ENCODE data around the gene MAML2.

Gene MAML2

DNA sequence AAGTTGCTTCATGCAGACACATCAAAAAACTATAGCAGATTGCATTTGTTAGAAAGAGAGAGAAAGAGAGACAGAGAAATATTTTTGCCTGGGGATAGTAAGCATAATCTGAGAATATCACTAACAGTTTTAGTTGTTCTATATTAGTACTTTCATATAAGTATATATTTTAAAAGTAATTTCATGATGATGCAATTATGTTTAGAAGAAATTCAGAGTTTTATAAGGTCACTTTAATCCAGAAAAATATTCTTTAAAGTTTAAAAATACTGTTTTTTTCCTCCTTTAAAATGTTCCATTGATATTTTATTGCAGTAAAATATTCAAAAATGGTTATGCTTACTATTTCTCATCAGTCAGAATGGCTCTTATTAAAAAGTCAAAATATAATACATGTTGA, 332.3 kb downstream of the MAML2 start:
- no peak overlapping the region for H3K4me3 ChIP-seq (ENCODE audit: control insufficient read depth, low read depth, low read length)
- DNase-seq (ENCODE audit: low read depth), result no peak
- TF ChIP-seq, protein P1, sequence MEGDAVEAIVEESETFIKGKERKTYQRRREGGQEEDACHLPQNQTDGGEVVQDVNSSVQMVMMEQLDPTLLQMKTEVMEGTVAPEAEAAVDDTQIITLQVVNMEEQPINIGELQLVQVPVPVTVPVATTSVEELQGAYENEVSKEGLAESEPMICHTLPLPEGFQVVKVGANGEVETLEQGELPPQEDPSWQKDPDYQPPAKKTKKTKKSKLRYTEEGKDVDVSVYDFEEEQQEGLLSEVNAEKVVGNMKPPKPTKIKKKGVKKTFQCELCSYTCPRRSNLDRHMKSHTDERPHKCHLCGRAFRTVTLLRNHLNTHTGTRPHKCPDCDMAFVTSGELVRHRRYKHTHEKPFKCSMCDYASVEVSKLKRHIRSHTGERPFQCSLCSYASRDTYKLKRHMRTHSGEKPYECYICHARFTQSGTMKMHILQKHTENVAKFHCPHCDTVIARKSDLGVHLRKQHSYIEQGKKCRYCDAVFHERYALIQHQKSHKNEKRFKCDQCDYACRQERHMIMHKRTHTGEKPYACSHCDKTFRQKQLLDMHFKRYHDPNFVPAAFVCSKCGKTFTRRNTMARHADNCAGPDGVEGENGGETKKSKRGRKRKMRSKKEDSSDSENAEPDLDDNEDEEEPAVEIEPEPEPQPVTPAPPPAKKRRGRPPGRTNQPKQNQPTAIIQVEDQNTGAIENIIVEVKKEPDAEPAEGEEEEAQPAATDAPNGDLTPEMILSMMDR (conservative IDR thresholded peaks at IDR 0.05; ENCODE audit: control insufficient read depth, insufficient read depth, low read depth, low read length), result no peak

DNA sequence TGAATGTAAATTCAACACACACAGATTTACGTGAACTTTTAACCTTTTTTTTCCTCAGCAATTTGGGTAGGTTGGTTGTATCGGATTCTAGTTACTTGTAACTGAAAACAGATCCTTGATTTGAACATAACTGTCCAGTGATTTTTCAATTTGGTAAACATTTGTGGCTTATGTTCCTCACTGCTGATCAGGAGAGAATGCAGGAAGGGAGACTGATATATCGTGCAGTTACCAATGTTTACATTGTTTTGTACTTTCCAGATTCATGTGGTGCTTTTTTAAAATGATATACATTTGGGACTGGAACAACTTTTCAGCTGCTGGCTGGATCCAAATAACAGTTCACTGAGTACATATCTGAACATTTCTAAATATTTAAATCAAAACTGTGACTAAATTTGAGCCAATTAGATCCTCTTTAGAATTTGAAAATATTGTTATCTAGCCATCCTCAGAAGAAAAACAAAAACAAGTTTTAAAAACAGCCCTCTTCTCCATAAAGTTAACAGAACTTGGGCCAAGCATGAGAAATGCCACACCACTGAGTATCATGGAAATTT, 334.8 kb downstream of the MAML2 start:
- H3K4me3 ChIP-seq (ENCODE audit: control insufficient read depth, low read depth, low read length), result no peak overlapping the region
- TF ChIP-seq, protein P1 (conservative IDR thresholded peaks at IDR 0.05; ENCODE audit: control insufficient read depth, insufficient read depth, low read depth, low read length), result no peak
- peak; percentile 71 for DNase-seq (ENCODE audit: low read depth)

DNA sequence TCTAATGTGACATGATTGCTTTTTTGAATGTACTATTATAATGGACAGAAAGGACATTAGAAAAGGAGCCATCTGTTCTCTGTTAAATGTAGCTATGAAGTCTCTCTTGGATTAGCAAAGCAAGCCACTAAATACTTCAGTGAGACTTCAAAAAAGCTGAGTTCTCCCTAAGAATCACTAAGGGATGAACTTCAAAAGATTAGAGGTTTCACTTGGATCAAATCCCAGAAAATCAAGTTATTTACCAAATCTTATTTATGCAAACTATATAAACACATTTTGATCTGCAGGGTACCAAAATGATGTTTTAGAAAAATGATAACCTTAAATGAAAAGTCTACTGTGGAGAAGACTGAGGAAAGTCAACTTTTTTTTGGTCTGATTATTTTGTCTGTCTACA, 337.0 kb downstream of the MAML2 start:
- H3K4me3 ChIP-seq (ENCODE audit: control insufficient read depth, low read depth, low read length), result no peak overlapping the region
- TF ChIP-seq, protein P1 (conservative IDR thresholded peaks at IDR 0.05; ENCODE audit: control insufficient read depth, insufficient read depth, low read depth, low read length), result no peak
- DNase-seq (ENCODE audit: low read depth), result no peak

DNA sequence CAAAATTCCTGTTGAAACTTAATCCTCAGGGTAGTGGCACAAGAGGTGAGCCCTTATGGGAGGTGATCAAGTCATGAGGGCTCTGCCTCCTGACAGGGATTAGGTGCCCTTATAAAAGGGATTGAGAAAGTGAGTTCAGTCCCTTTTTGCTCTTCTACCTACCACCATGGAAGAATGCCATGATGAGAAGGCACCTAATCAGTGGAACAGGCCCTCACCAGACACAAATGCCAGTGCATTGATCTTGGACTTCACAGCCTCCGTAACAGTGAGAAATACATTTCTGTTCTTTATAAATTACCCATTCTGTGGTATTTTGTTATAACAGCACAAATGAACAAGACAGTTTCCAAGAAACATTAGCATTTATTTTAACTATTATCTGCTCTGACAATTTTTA, 338.1 kb downstream of the MAML2 start:
- TF ChIP-seq, protein P1 (conservative IDR thresholded peaks at IDR 0.05; ENCODE audit: control insufficient read depth, insufficient read depth, low read depth, low read length), result no peak
- H3K4me3 ChIP-seq (ENCODE audit: control insufficient read depth, low read depth, low read length), result no peak overlapping the region
- no peak for DNase-seq (ENCODE audit: low read depth)

DNA sequence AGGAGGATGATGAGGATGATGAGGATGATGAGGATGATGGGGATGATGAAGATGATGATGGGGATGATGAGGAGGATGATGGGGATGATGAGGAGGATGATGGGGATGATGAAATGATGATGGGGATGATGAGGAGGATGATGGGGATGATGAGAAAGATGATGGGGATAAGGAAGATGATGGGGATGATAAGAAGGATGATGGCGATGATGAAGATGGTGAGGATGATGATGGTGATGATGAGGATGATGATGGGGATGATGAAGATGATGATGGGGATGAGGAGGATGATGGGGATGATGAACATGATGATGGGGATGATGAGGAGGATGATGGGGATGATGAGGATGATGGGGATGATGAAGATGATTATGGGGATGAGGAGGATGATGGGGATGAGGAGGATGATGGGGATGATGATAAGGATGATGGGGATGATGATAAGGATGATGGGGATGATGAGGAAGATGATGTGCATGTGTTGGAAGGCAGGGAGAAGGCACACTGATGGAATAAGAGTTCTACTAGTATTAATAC, 340.2 kb downstream of the MAML2 start:
- TF ChIP-seq, protein P1 (conservative IDR thresholded peaks at IDR 0.05; ENCODE audit: control insufficient read depth, insufficient read depth, low read depth, low read length), result no peak
- H3K4me3 ChIP-seq (ENCODE audit: control insufficient read depth, low read depth, low read length), result no peak overlapping the region
- no peak for DNase-seq (ENCODE audit: low read depth)

DNA sequence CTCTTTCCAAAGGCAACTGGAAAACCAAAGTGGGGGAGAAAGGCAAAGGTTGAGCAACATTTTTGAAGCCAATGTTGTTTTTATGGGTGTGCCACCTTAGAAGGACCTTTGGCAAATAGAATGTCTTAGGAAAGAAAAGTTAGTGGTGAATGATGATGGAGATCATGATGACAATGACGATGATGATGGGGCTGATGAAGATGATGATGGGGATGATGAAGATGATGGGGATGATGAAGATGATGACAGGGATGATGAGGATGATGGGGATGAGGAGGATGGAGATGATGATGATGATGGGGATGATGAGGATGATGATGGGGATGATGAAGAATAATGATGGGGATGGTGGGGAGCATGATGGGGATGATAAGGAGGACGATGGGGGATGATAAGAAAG, 340.7 kb downstream of the MAML2 start:
- H3K4me3 ChIP-seq (ENCODE audit: control insufficient read depth, low read depth, low read length), result no peak overlapping the region
- TF ChIP-seq, protein P1 (conservative IDR thresholded peaks at IDR 0.05; ENCODE audit: control insufficient read depth, insufficient read depth, low read depth, low read length), result no peak
- peak; percentile 29 for DNase-seq (ENCODE audit: low read depth)

DNA sequence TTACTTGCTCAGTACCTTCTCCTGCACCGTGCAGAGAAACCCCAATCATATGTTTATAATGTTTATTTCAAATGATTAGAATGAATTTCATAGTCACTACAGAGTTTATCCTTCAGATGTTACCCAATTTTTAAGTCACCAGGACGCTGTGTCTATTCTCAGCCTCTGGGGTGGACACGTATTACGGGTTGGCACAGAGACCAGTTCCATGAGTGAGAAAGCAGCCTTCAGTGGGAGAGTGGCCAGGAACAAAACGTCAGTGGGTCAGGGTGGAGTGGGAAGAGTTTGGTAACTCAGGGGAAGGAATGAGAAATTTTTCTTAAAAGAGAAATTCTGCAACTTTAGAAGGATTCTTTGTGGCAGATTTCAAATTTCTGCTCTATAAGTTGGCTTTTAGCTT, 342.0 kb downstream of the MAML2 start:
- peak; percentile 96 for DNase-seq (ENCODE audit: low read depth)
- H3K4me3 ChIP-seq (ENCODE audit: control insufficient read depth, low read depth, low read length), result no peak overlapping the region
- TF ChIP-seq, protein P1 (conservative IDR thresholded peaks at IDR 0.05; ENCODE audit: control insufficient read depth, insufficient read depth, low read depth, low read length), result no peak
